HepG2 (cell line): ENCODE results near the gene VPREB3. TPM values are rescaled to one million over a fixed set of nuclear protein-coding genes. Genes with fewer than 3 reads are reported as not detected.

Experiments
- ATAC-seq: fragments of 200-7000 bp; cut with Tn5 transposase; 3 replicates; pipeline ENCODE4 v1.9.1; 2020; ENCODE audit warnings: mild to moderate bottlenecking, moderate library complexity
- BruUV-seq: library from RNA; stranded (reverse); fragments of 400-500 nt; replicated peaks from 2 replicates; lab custom pipeline; 2021; lab: Mats Ljungman, UMichigan
- CTCF ChIA-PET: fragments of 300-600 bp; formaldehyde crosslinking; extraction: SDS; loops from one replicate; lab custom pipeline; 2021; ENCODE audit warnings: low total read pairs, inconsistent platforms, low intra/inter-chr PET ratio; lab: Yijun Ruan, JAX
- POLR2A ChIA-PET: fragments of 350-600 bp; sonication (Branson Sonifier 250); formaldehyde crosslinking; loops from one replicate; lab custom pipeline; 2020; ENCODE audit warnings: antibody characterized with exemption, inconsistent platforms; lab: Yijun Ruan, JAX
- DNase-seq: peaks from one replicate; pipeline ENCODE4 v3.0.0-alpha.2; 2015; ENCODE audit warnings: low spot score
- FAIRE-seq: peaks from 3 replicates; lab custom pipeline; 2011; peaks lifted over from hg19 to GRCh38; lab: Jason Lieb, UNC
- H2AFZ ChIP-seq: one replicate; pipeline ENCODE4 v1.6.1; 2011; ENCODE audit warnings: low read length, inconsistent platforms
- H3K27ac ChIP-seq: fragments of 300-600 bp; 3 replicates; pipeline ENCODE4 v1.8.0; 2011; ENCODE audit warnings: mixed run types, mild to moderate bottlenecking, mixed read lengths, low read length, inconsistent platforms; ENCODE audit not compliant: insufficient read depth; ENCODE audit errors: extremely low read length
- H3K27me3 ChIP-seq, 2 experiments: fragments of 200-600 bp in 1 of 2; 2 replicates in 1 of 2; 3 replicates in 1 of 2; pipeline versions ENCODE4 v1.6.0 to v1.8.0; 2011; ENCODE audit warnings: low read length in 2 of 2, mild to moderate bottlenecking in 2 of 2, moderate library complexity in 2 of 2, inconsistent platforms in 1 of 2; ENCODE audit not compliant: insufficient read depth in 2 of 2, control insufficient read depth in 1 of 2
- H3K36me3 ChIP-seq, 2 experiments: fragments of 200-600 bp in 1 of 2; replicated peaks in 1 of 2; 2 replicates in 1 of 2; 3 replicates in 1 of 2; pipeline versions ENCODE4 v1.5.1 to v1.8.0; 2011; ENCODE audit warnings: low read length in 2 of 2, inconsistent platforms in 1 of 2; ENCODE audit not compliant: insufficient read depth in 2 of 2, control insufficient read depth in 1 of 2
- H3K4me1 ChIP-seq: 2 replicates; pipeline ENCODE4 v1.5.1; 2012; ENCODE audit warnings: low read length, inconsistent platforms; ENCODE audit not compliant: insufficient read depth
- H3K4me2 ChIP-seq: 2 replicates; pipeline ENCODE4 v1.6.0; 2011; ENCODE audit warnings: low read depth, low read length, inconsistent platforms
- H3K4me3 ChIP-seq, 3 experiments: fragments of 200-600 bp in 1 of 3; sonication (generic), shearing (Covaris generic) in 1 of 3; replicated peaks in 1 of 3; 2 replicates each; pipeline ENCODE4 v1.5.1; 2011 to 2016; ENCODE audit warnings: low read length in 3 of 3, inconsistent platforms in 2 of 3, low read depth in 2 of 3, mild to moderate bottlenecking in 2 of 3, control low read depth in 1 of 3, mixed read lengths in 1 of 3; ENCODE audit not compliant: insufficient read depth in 1 of 3
- H3K79me2 ChIP-seq: one replicate; pipeline ENCODE4 v1.6.1; 2011; ENCODE audit warnings: low read length, inconsistent platforms; ENCODE audit not compliant: insufficient read depth
- H3K9ac ChIP-seq: 2 replicates; pipeline ENCODE4 v1.6.0; 2011; ENCODE audit warnings: mild to moderate bottlenecking, low read depth, low read length, inconsistent platforms; ENCODE audit not compliant: insufficient read depth
- H3K9me3 ChIP-seq: 2 replicates; pipeline ENCODE4 v1.5.1; 2012; ENCODE audit warnings: mild to moderate bottlenecking, low read length
- H4K20me1 ChIP-seq: 2 replicates; pipeline ENCODE4 v1.6.0; 2011; ENCODE audit warnings: inconsistent platforms, mild to moderate bottlenecking, low read length, moderate library complexity; ENCODE audit not compliant: insufficient read depth
- FOSL2 ChIP-seq: sonication (generic); formaldehyde crosslinking; IDR thresholded peaks from 2 replicates; pipeline ENCODE4 v1.4.0; 2020; ENCODE audit warnings: missing genetic modification reagents
- HNRNPL ChIP-seq: fragments of 200-400 bp; formaldehyde crosslinking; IDR thresholded peaks from 2 replicates; pipeline ENCODE4 v1.6.1; 2017; ENCODE audit warnings: mild to moderate bottlenecking, low read depth, low read length
- IKZF5 ChIP-seq: IDR thresholded peaks from 2 replicates; pipeline ENCODE4 v1.6.1; 2018; ENCODE audit warnings: missing genetic modification reagents, mild to moderate bottlenecking, missing compliant biosample characterization
- MIER3 ChIP-seq: IDR thresholded peaks from 2 replicates; pipeline ENCODE4 v1.6.1; 2016; ENCODE audit warnings: missing compliant biosample characterization, borderline replicate concordance
- MTA3 ChIP-seq: sonication (generic); formaldehyde crosslinking; IDR thresholded peaks from 2 replicates; pipeline ENCODE4 v1.4.0; 2020; ENCODE audit warnings: missing genetic modification reagents
- PAX8 ChIP-seq: sonication (generic); formaldehyde crosslinking; IDR thresholded peaks from 2 replicates; pipeline ENCODE4 v1.8.0; 2022; ENCODE audit warnings: mild to moderate bottlenecking, missing genetic modification reagents, borderline replicate concordance
- RFX3 ChIP-seq: IDR thresholded peaks from 2 replicates; pipeline ENCODE4 v1.6.1; 2016; ENCODE audit warnings: missing biosample characterization, missing genetic modification reagents
- SKI ChIP-seq: fragments of 450-650 bp; IDR thresholded peaks from one replicate; pipeline ENCODE4 v1.6.1; 2018; ENCODE audit warnings: mild to moderate bottlenecking; ENCODE audit not compliant: partially characterized antibody
- TMF1 ChIP-seq: sonication (generic); formaldehyde crosslinking; IDR thresholded peaks from 2 replicates; pipeline ENCODE4 v1.8.1; 2022; ENCODE audit warnings: low read depth, missing genetic modification reagents
- ZBTB33 ChIP-seq: sonication (generic); formaldehyde crosslinking; IDR thresholded peaks from 2 replicates; pipeline ENCODE4 v1.4.0; 2020; ENCODE audit warnings: missing genetic modification reagents
- ZBTB7A ChIP-seq: sonication (generic); formaldehyde crosslinking; IDR thresholded peaks from 2 replicates; pipeline ENCODE4 v1.8.0; 2022; ENCODE audit warnings: mild to moderate bottlenecking, missing genetic modification reagents
- ZNF280D ChIP-seq: sonication (generic); formaldehyde crosslinking; IDR thresholded peaks from 2 replicates; pipeline ENCODE4 v1.5.1; 2020; ENCODE audit warnings: mild to moderate bottlenecking, missing genetic modification reagents
- ZNF550 ChIP-seq: sonication (generic); formaldehyde crosslinking; IDR thresholded peaks from 2 replicates; pipeline ENCODE4 v1.4.0; 2020; ENCODE audit warnings: mild to moderate bottlenecking, missing genetic modification reagents, borderline replicate concordance
- ZNF564 ChIP-seq: sonication (generic); formaldehyde crosslinking; IDR thresholded peaks from 2 replicates; pipeline ENCODE4 v1.8.1; 2023; ENCODE audit warnings: mild to moderate bottlenecking, missing genetic modification reagents
- ZNF678 ChIP-seq: sonication (generic); formaldehyde crosslinking; IDR thresholded peaks from 2 replicates; pipeline ENCODE4 v1.4.0; 2020; ENCODE audit warnings: mild to moderate bottlenecking, missing genetic modification reagents
- ZNF761 ChIP-seq: sonication (generic); formaldehyde crosslinking; conservative IDR thresholded peaks from 2 replicates; pipeline ENCODE4 v1.4.0; 2020; ENCODE audit warnings: mild to moderate bottlenecking, missing genetic modification reagents
- WGBS: methylation state at CpG from one replicate; pipeline ENCODE4 v1.1.6; 2017; ENCODE audit warnings: low lambda C conversion rate; 5-methylcytosine and 5-hydroxymethylcytosine counted together
- in situ Hi-C: cut with HindIII; loops from 2 replicates; pipeline ENCODE4 v1.10.0; 2017; ENCODE audit warnings: low pct_unique_long_range_greater_than_20kb; ENCODE audit not compliant: extremely low pct_ligation_motif_present
- intact Hi-C: fragments of 100-400 bp; cut with micrococcal nuclease; formaldehyde crosslinking; loops from one replicate; pipeline ENCODE4 v1.10.0; 2022; ENCODE audit not compliant: unreplicated experiment
- polyA plus RNA-seq, 8 experiments: library from polyadenylated mRNA; depleted of rRNA in 3 of 8; stranded (reverse) in 7 of 8; unstranded in 1 of 8; fragments of >200 nt; fragmentation: Illumina TruSeq in 4 of 8; extraction: Trizol in 4 of 8; gene quantifications; 2 replicates each; pipeline versions ENCODE4 v1.2.1 to v1.2.3, GENCODE V29; 2011 to 2016; ENCODE audit warnings: low read depth in 4 of 8, missing spikeins in 1 of 8, mixed read lengths in 1 of 8; ENCODE audit not compliant: insufficient read depth in 1 of 8
- total RNA-seq, 5 experiments: library from RNA; depleted of rRNA; stranded (reverse); fragments of >200 nt; fragmentation: Illumina TruSeq; extraction: Trizol; gene quantifications; 2 replicates each; pipeline ENCODE4 v1.2.3, GENCODE V29; 2016; ENCODE audit warnings: low read depth in 1 of 5

VPREB3 gene
- total and polyA plus RNA-seq, 2 of the 13 experiments (the other 11 are each of a cell fraction or from before 2014, with no cell fraction given): 0.22 TPM; not detected in 1

GRCh38 chr22:23767303-23767672, 13.1 kb upstream of the VPREB3 start (continued):
- no peak for TF ChIP-seq PAX8 (CRISPR knock-in tag)
- TF ChIP-seq ZNF761 (CRISPR knock-in tag): no peak
- 0 out of 2 replicates have a peak, but pooled peaks have one; percentile 11 for TF ChIP-seq ZNF564 (CRISPR knock-in tag)
- no peak for TF ChIP-seq MIER3
- peak; percentile 11; the same call in 1 of the 2 replicates for TF ChIP-seq TMF1 (CRISPR knock-in tag)
- no peak for TF ChIP-seq IKZF5 (CRISPR knock-in tag)

- 92% methylated on average over 3 of the region's 9 CpGs for WGBS
- Histone ChIP-seq H3K4me3 (no peak overlapping the region), H3K27me3 (no peaks in the 10 kb centered on the region), H3K9me3 (no peaks in the 10 kb centered on the region), H3K4me2 (peak overlapping the region; percentile 50; the same call in 1 of the 2 replicates), H3K36me3 (peaks cover 0 to 1% of the 10 kb centered on the region in 2 experiments; a peak in 2 of 5 replicates), H3K27ac (peak overlapping the region; percentile 43), H3K9ac (0 out of 2 replicates have a peak overlapping the region, but pooled peaks have one; percentile 23), H4K20me1 (no peaks in the 10 kb centered on the region), H2AFZ (no peak overlapping the region), H3K79me2 (peaks cover 7% of the 10 kb centered on the region), H3K4me1 (peaks cover 54% of the 10 kb centered on the region)
- FAIRE-seq (no peak), DNase-seq (no peak), ATAC-seq (no peak)
- POLR2A ChIA-PET: interaction anchor here (1.0 to 6.9 kb wide), 7 partner anchors 9 to 129 kb away, joined by 3 to 89 read pairs (median 18); partner anchors contain the start of genes MIF, SLC2A11, SMARCB1 and VPREB3
- TSS peak; percentile 38 for BruUV-seq
- CTCF ChIA-PET: no interaction called here
- intact Hi-C loops: loop anchor here (5.0 kb wide), 1 partner anchor 82 kb away; no protein-coding TSS in a partner anchor
- in situ Hi-C loops: no loop called here
- peak; percentile 18 for TF ChIP-seq SKI
- TF ChIP-seq FOSL2 (CRISPR knock-in tag): peak; percentile 42; the same call in 1 of the 2 replicates
- TF ChIP-seq ZNF280D (CRISPR knock-in tag): peak; percentile 58; the same call in 1 of the 2 replicates
- peak; percentile 93 for TF ChIP-seq ZBTB33 (CRISPR knock-in tag)
- TF ChIP-seq ZNF550 (CRISPR knock-in tag): no peak
- no peak for TF ChIP-seq ZNF678 (CRISPR knock-in tag)
- TF ChIP-seq ZBTB7A (CRISPR knock-in tag): no peak
- no peak for TF ChIP-seq MTA3 (CRISPR knock-in tag)
- no peak for TF ChIP-seq RFX3 (CRISPR knock-in tag)
- TF ChIP-seq HNRNPL: no peak
Observed at GRCh38 chr22:23764899-23765881, 11.0 kb upstream of the VPREB3 start.
